HG03103 (cell line): ENCODE results near the gene HTR3A.

Experiments used
- ATAC-seq: cut with Tn5 transposase; IDR thresholded peaks from one replicate; pipeline ENCODE4 v1.9.1; 2021; ENCODE audit warnings: low read depth; ENCODE audit not compliant: unreplicated experiment

Gene HTR3A

GRCh38 chr11:113977701-113978100 lies 2.8 kb downstream of the HTR3A start:
- ATAC-seq, result no peak

- no peak for ATAC-seq
These were observed 4.5 kb downstream of the HTR3A start for GRCh38 chr11:113979431-113979830.

- no peak for ATAC-seq
These were observed 5.9 kb downstream of the HTR3A start for GRCh38 chr11:113980785-113981184.

GRCh38 chr11:113982306-113982705 lies 7.4 kb downstream of the HTR3A start:
- no peak for ATAC-seq

GRCh38 chr11:113984781-113985180 lies 9.9 kb downstream of the HTR3A start:
- no peak for ATAC-seq

- no peak for ATAC-seq
These were observed 11.0 kb downstream of the HTR3A start for GRCh38 chr11:113985906-113986305.

GRCh38 chr11:113986351-113987140 lies 11.6 kb downstream of the HTR3A start:
- no peak for ATAC-seq

- no peak for ATAC-seq
These were observed 14.5 kb downstream of the HTR3A start for GRCh38 chr11:113989381-113989780.

- ATAC-seq, result no peak
These were observed 15.0 kb downstream of the HTR3A start for GRCh38 chr11:113989916-113990315.

- ATAC-seq, result no peak
These were observed 16.3 kb downstream of the HTR3A start for GRCh38 chr11:113991170-113991569.

GRCh38 chr11:113991718-113992458 lies 17.0 kb downstream of the HTR3A start:
- no peak for ATAC-seq

GRCh38 chr11:113992459-113993110 lies 17.7 kb downstream of the HTR3A start:
- ATAC-seq, result no peak

GRCh38 chr11:113994077-113994954 lies 19.4 kb downstream of the HTR3A start:
- ATAC-seq, result no peak

GRCh38 chr11:113997473-113997872 lies 22.6 kb downstream of the HTR3A start:
- ATAC-seq, result no peak

- no peak for ATAC-seq
These were observed 23.7 kb downstream of the HTR3A start for GRCh38 chr11:113998574-113998973.

GRCh38 chr11:114000526-114000925 lies 25.6 kb downstream of the HTR3A start:
- no peak for ATAC-seq

GRCh38 chr11:114001416-114001815 lies 26.5 kb downstream of the HTR3A start:
- ATAC-seq, result no peak

- ATAC-seq, result no peak
These were observed 33.4 kb downstream of the HTR3A start for GRCh38 chr11:114008331-114008730.

GRCh38 chr11:114010931-114011330 lies 36.0 kb downstream of the HTR3A start:
- no peak for ATAC-seq

- ATAC-seq, result no peak
These were observed 36.5 kb downstream of the HTR3A start for GRCh38 chr11:114011443-114011842.
